Umbilical cord (tissue), 2 donors: ENCODE measurements around the gene F2. TPM values are rescaled to one million over a fixed set of nuclear protein-coding genes. Genes with fewer than 3 reads are reported as not detected.
"Not testable (repeated sequence)": the region's sequence is repeated elsewhere in the genome, so short reads cannot be mapped to it uniquely, and the experiment has no call there.

Experiments
- DNase-seq: peaks from one replicate; pipeline ENCODE4 v3.0.0-alpha.2; 2015; ENCODE audit warnings: low spot score
- total RNA-seq: library from RNA; depleted of rRNA; stranded (reverse); fragments of >200 nt; gene quantifications from one replicate; pipeline ENCODE4 v1.2.3, GENCODE V29; 2014; ENCODE audit warnings: low replicate concordance; ENCODE audit not compliant: insufficient read depth

The F2 gene
- total RNA-seq, 1 donor from 2014 or later: not detected

- DNase-seq: not testable (repeated sequence)
These were observed 1.2 kb upstream of the F2 start for GRCh38 chr11:46717825-46718154.

- no peak for DNase-seq
These were observed 626 bp upstream of the F2 start for GRCh38 chr11:46718155-46719019.

- DNase-seq: no peak
These were observed 668 bp downstream of the F2 start for GRCh38 chr11:46719543-46720218.

- DNase-seq: no peak
These were observed 2.3 kb downstream of the F2 start for GRCh38 chr11:46721286-46721685.

GRCh38 chr11:46722566-46723358, 3.7 kb downstream of the F2 start:
- DNase-seq: no peak

GRCh38 chr11:46723359-46723680, 4.3 kb downstream of the F2 start:
- no peak for DNase-seq

- no peak for DNase-seq
These were observed 5.1 kb downstream of the F2 start for GRCh38 chr11:46724088-46724487.

GRCh38 chr11:46725338-46726205, 6.6 kb downstream of the F2 start:
- DNase-seq: no peak

GRCh38 chr11:46726206-46726862, 7.3 kb downstream of the F2 start:
- DNase-seq: no peak

- DNase-seq: no peak
These were observed 9.1 kb downstream of the F2 start for GRCh38 chr11:46727952-46728658.

GRCh38 chr11:46728659-46729040, 9.6 kb downstream of the F2 start:
- DNase-seq: no peak

- no peak for DNase-seq
These were observed 10.4 kb downstream of the F2 start for GRCh38 chr11:46729110-46730027.

- no peak for DNase-seq
These were observed 12.5 kb downstream of the F2 start for GRCh38 chr11:46731545-46731944.

- DNase-seq: no peak
These were observed 14.2 kb downstream of the F2 start for GRCh38 chr11:46733234-46733633.

GRCh38 chr11:46736146-46736545, 17.1 kb downstream of the F2 start:
- no peak for DNase-seq

GRCh38 chr11:46736615-46737014, 17.6 kb downstream of the F2 start:
- no peak for DNase-seq

- no peak for DNase-seq
These were observed 18.7 kb downstream of the F2 start for GRCh38 chr11:46737699-46738098.

GRCh38 chr11:46738887-46739286, 19.9 kb downstream of the F2 start:
- DNase-seq: no peak
